ENCODE data around the gene EIF2S2.

EIF2S2 gene

GRCh38 chr20:34068001-34068400, 44.0 kb downstream of the EIF2S2 start:
- no peaks in the 10 kb centered on the region for H3K9me3 ChIP-seq (ENCODE audit: control insufficient read depth, low read length)
- H3K36me3 ChIP-seq (ENCODE audit: control insufficient read depth, insufficient read depth, low read length): no peaks in the 10 kb centered on the region
- H3K4me1 ChIP-seq (ENCODE audit: control insufficient read depth, insufficient read depth, low read length): peaks cover 17% of the 10 kb centered on the region
- no peaks in the 10 kb centered on the region for H3K27me3 ChIP-seq (ENCODE audit: control insufficient read depth, insufficient read depth, low read length)
- no peak overlapping the region for H3K9ac ChIP-seq (ENCODE audit: low read length)
- H3K4me3 ChIP-seq (ENCODE audit: low read length): no peak overlapping the region

- Histone ChIP-seq H3K4me3 (ENCODE audit: low read length) (no peak overlapping the region), H3K4me1 (ENCODE audit: control insufficient read depth, insufficient read depth, low read length) (peaks cover 17% of the 10 kb centered on the region), H3K27me3 (ENCODE audit: control insufficient read depth, insufficient read depth, low read length) (no peaks in the 10 kb centered on the region), H3K36me3 (ENCODE audit: control insufficient read depth, insufficient read depth, low read length) (no peaks in the 10 kb centered on the region), H3K9ac (ENCODE audit: low read length) (no peak overlapping the region), H3K9me3 (ENCODE audit: control insufficient read depth, low read length) (no peaks in the 10 kb centered on the region)
These were observed 45.5 kb downstream of the EIF2S2 start for GRCh38 chr20:34066476-34067090.

GRCh38 chr20:34065260-34065659, 46.8 kb downstream of the EIF2S2 start:
- Histone ChIP-seq H3K9me3 (ENCODE audit: control insufficient read depth, low read length) (no peaks in the 10 kb centered on the region), H3K36me3 (ENCODE audit: control insufficient read depth, insufficient read depth, low read length) (no peaks in the 10 kb centered on the region), H3K9ac (ENCODE audit: low read length) (no peak overlapping the region), H3K4me3 (ENCODE audit: low read length) (no peak overlapping the region), H3K4me1 (ENCODE audit: control insufficient read depth, insufficient read depth, low read length) (peaks cover 17% of the 10 kb centered on the region), H3K27me3 (ENCODE audit: control insufficient read depth, insufficient read depth, low read length) (no peaks in the 10 kb centered on the region)

DNA sequence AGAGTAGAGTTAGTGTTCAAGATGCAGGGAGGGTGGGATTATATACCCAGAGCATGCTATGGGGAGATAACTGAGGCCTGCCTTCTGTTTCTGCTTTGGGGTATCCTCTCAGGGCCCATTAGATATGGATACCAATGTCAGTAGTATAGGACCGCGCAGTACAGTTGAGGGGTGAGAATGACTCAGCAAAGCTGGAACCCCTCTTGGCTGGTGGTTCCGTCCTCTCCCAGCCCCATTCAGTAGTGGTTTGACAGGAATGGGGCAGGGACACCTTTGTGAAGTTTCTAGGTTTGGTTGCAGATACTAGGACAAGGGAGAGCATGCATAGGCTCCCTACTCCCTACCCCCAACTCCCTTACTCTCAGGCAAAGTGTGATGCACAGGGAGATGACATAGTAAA, 47.8 kb downstream of the EIF2S2 start:
- Histone ChIP-seq H3K4me1 (ENCODE audit: control insufficient read depth, insufficient read depth, low read length) (peaks cover 8% of the 10 kb centered on the region), H3K36me3 (ENCODE audit: control insufficient read depth, insufficient read depth, low read length) (no peaks in the 10 kb centered on the region), H3K4me3 (ENCODE audit: low read length) (no peak overlapping the region), H3K27me3 (ENCODE audit: control insufficient read depth, insufficient read depth, low read length) (no peaks in the 10 kb centered on the region), H3K9ac (ENCODE audit: low read length) (no peak overlapping the region), H3K9me3 (ENCODE audit: control insufficient read depth, low read length) (no peaks in the 10 kb centered on the region)

DNA sequence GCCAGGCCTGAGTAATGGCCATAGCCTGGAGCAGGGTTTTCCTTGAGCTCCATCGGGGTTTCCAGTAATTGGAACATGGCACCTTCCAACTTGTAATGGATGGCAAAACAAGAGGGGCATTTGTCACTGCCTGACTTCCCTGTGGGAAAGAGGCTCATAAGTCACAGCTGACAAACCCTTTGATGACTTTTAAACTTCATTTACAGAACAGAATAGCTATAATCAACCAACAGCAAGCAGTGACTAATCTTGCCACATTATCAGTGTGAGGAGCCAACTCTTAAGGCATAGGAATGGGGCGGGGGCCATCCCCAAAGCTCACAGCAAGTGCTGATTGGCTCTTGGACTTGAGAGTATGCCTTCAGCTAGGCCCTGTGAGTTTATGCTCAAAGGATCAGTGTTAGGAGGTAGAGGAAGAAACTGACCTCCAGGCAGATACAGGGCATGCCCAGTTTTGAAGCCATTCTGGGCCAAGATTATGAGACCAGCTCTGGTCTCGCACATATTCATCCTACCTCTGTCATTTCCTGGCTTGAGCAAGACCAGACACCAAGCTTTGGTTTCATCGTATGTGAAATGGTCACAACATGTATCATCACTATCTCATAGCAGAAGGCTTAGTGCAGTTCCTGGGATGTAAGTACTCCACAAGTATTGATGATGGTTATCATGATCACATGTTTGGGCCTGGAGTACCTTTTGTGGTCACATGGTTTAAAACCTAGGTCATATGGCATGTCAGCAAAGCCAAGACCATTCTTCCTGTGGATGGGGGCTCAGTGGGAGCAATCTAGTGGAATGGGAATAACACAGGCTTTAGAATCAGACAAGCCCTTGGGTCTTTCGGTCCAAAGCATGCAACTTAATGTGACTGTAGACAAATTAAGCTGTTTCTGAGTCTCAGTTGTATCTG, 49.2 kb downstream of the EIF2S2 start:
- Histone ChIP-seq H3K9me3 (ENCODE audit: control insufficient read depth, low read length) (no peaks in the 10 kb centered on the region), H3K9ac (ENCODE audit: low read length) (no peak overlapping the region), H3K36me3 (ENCODE audit: control insufficient read depth, insufficient read depth, low read length) (no peaks in the 10 kb centered on the region), H3K4me3 (ENCODE audit: low read length) (no peak overlapping the region), H3K27me3 (ENCODE audit: control insufficient read depth, insufficient read depth, low read length) (no peaks in the 10 kb centered on the region), H3K4me1 (ENCODE audit: control insufficient read depth, insufficient read depth, low read length) (no peaks in the 10 kb centered on the region)

GRCh38 chr20:34061695-34062094, 50.3 kb downstream of the EIF2S2 start:
- Histone ChIP-seq H3K9me3 (ENCODE audit: control insufficient read depth, low read length) (no peaks in the 10 kb centered on the region), H3K27me3 (ENCODE audit: control insufficient read depth, insufficient read depth, low read length) (no peaks in the 10 kb centered on the region), H3K4me3 (ENCODE audit: low read length) (no peak overlapping the region), H3K4me1 (ENCODE audit: control insufficient read depth, insufficient read depth, low read length) (no peaks in the 10 kb centered on the region), H3K36me3 (ENCODE audit: control insufficient read depth, insufficient read depth, low read length) (no peaks in the 10 kb centered on the region), H3K9ac (ENCODE audit: low read length) (no peak overlapping the region)

DNA sequence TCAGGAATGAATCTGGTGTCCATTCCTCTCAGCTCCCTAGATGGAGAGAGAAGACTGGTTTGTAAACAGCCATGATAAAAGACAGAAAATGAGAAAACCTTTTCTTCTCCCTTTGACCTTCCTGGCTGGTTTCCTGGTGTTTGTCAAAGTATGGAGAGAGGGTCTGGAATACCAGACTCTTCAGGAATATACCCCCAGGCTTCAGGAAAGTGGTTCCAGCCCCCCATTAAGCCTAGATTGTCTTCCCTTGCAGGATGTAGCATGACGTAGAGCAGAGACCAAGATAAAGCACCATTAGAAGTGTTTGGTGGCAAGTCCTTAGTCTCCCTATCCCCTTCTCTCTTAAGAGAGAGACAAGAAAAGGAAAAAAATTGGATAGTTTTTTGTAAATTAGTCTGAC, 51.1 kb downstream of the EIF2S2 start:
- Histone ChIP-seq H3K9me3 (ENCODE audit: control insufficient read depth, low read length) (no peaks in the 10 kb centered on the region), H3K9ac (ENCODE audit: low read length) (no peak overlapping the region), H3K36me3 (ENCODE audit: control insufficient read depth, insufficient read depth, low read length) (no peaks in the 10 kb centered on the region), H3K4me3 (ENCODE audit: low read length) (no peak overlapping the region), H3K27me3 (ENCODE audit: control insufficient read depth, insufficient read depth, low read length) (no peaks in the 10 kb centered on the region), H3K4me1 (ENCODE audit: control insufficient read depth, insufficient read depth, low read length) (no peaks in the 10 kb centered on the region)

DNA sequence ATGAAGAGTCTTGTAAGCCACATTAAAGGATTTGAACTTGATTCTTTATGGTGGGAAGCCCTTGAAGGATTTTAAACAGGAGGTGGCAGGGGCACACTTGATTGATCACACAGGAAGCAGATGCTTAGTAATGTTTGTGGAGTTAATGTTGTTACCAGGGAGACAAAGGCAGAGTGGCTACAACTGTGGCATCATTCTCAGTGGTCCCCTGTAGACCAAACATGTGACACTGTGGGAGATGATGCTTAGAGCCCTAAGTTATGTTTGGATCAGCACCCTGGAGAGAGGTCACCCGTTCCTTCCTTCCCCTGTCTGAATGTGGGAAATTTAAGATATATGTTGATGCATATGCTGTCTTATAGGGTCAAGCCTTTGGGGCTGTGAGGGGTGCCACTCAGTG, 53.2 kb downstream of the EIF2S2 start:
- H3K9me3 ChIP-seq (ENCODE audit: control insufficient read depth, low read length): no peaks in the 10 kb centered on the region
- no peak overlapping the region for H3K9ac ChIP-seq (ENCODE audit: low read length)
- no peaks in the 10 kb centered on the region for H3K36me3 ChIP-seq (ENCODE audit: control insufficient read depth, insufficient read depth, low read length)
- no peak overlapping the region for H3K4me3 ChIP-seq (ENCODE audit: low read length)
- no peaks in the 10 kb centered on the region for H3K27me3 ChIP-seq (ENCODE audit: control insufficient read depth, insufficient read depth, low read length)
- H3K4me1 ChIP-seq (ENCODE audit: control insufficient read depth, insufficient read depth, low read length): no peaks in the 10 kb centered on the region

DNA sequence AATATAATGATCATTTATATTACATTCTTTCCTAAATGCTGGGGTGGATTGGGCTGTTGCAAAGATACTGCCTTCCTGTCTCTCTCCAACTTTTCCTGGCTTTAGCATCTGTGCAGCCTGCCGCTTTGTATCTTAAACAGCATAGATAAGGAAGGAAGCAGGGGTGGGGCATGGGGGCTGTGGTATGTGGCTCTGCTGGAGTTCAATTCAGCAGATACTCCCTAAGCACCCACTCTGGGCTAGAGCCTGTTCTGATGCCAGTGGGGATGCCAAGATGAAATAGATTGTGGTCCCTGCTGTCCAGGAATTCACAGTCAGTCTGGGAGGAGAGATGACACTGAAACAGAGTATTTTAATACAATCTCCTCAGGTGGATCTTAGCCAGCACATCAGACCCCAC, 56.8 kb downstream of the EIF2S2 start:
- Histone ChIP-seq H3K4me1 (ENCODE audit: control insufficient read depth, insufficient read depth, low read length) (peaks cover 4% of the 10 kb centered on the region), H3K27me3 (ENCODE audit: control insufficient read depth, insufficient read depth, low read length) (no peaks in the 10 kb centered on the region), H3K9ac (ENCODE audit: low read length) (no peak overlapping the region), H3K4me3 (ENCODE audit: low read length) (no peak overlapping the region), H3K9me3 (ENCODE audit: control insufficient read depth, low read length) (no peaks in the 10 kb centered on the region), H3K36me3 (ENCODE audit: control insufficient read depth, insufficient read depth, low read length) (no peaks in the 10 kb centered on the region)

- Histone ChIP-seq H3K27me3 (ENCODE audit: control insufficient read depth, insufficient read depth, low read length) (no peaks in the 10 kb centered on the region), H3K36me3 (ENCODE audit: control insufficient read depth, insufficient read depth, low read length) (no peaks in the 10 kb centered on the region), H3K9me3 (ENCODE audit: control insufficient read depth, low read length) (no peaks in the 10 kb centered on the region), H3K4me3 (ENCODE audit: low read length) (no peak overlapping the region), H3K4me1 (ENCODE audit: control insufficient read depth, insufficient read depth, low read length) (peaks cover 4% of the 10 kb centered on the region), H3K9ac (ENCODE audit: low read length) (no peak overlapping the region)
These were observed 59.6 kb downstream of the EIF2S2 start for GRCh38 chr20:34052414-34052813.

GRCh38 chr20:34049897-34050695, 61.9 kb downstream of the EIF2S2 start:
- H3K36me3 ChIP-seq (ENCODE audit: control insufficient read depth, insufficient read depth, low read length): no peaks in the 10 kb centered on the region
- H3K9ac ChIP-seq (ENCODE audit: low read length): no peak overlapping the region
- peaks cover 13% of the 10 kb centered on the region for H3K4me1 ChIP-seq (ENCODE audit: control insufficient read depth, insufficient read depth, low read length)
- H3K9me3 ChIP-seq (ENCODE audit: control insufficient read depth, low read length): no peaks in the 10 kb centered on the region
- no peaks in the 10 kb centered on the region for H3K27me3 ChIP-seq (ENCODE audit: control insufficient read depth, insufficient read depth, low read length)
- no peak overlapping the region for H3K4me3 ChIP-seq (ENCODE audit: low read length)

GRCh38 chr20:34049389-34049788, 62.7 kb downstream of the EIF2S2 start:
- Histone ChIP-seq H3K27me3 (ENCODE audit: control insufficient read depth, insufficient read depth, low read length) (no peaks in the 10 kb centered on the region), H3K36me3 (ENCODE audit: control insufficient read depth, insufficient read depth, low read length) (no peaks in the 10 kb centered on the region), H3K4me3 (ENCODE audit: low read length) (no peak overlapping the region), H3K9me3 (ENCODE audit: control insufficient read depth, low read length) (no peaks in the 10 kb centered on the region), H3K4me1 (ENCODE audit: control insufficient read depth, insufficient read depth, low read length) (peaks cover 15% of the 10 kb centered on the region), H3K9ac (ENCODE audit: low read length) (no peak overlapping the region)
